HG02943 (cell line): ENCODE measurements around the gene TRIOBP.
"Not testable (repeated sequence)": the region's sequence is repeated elsewhere in the genome, so short reads cannot be mapped to it uniquely, and the experiment has no call there.

Experiments
- ATAC-seq: cut with Tn5 transposase; IDR thresholded peaks from one replicate; pipeline ENCODE4 v1.9.1; 2021; ENCODE audit warnings: mild to moderate bottlenecking, low read depth, moderate library complexity; ENCODE audit not compliant: unreplicated experiment

Gene TRIOBP, protein sequence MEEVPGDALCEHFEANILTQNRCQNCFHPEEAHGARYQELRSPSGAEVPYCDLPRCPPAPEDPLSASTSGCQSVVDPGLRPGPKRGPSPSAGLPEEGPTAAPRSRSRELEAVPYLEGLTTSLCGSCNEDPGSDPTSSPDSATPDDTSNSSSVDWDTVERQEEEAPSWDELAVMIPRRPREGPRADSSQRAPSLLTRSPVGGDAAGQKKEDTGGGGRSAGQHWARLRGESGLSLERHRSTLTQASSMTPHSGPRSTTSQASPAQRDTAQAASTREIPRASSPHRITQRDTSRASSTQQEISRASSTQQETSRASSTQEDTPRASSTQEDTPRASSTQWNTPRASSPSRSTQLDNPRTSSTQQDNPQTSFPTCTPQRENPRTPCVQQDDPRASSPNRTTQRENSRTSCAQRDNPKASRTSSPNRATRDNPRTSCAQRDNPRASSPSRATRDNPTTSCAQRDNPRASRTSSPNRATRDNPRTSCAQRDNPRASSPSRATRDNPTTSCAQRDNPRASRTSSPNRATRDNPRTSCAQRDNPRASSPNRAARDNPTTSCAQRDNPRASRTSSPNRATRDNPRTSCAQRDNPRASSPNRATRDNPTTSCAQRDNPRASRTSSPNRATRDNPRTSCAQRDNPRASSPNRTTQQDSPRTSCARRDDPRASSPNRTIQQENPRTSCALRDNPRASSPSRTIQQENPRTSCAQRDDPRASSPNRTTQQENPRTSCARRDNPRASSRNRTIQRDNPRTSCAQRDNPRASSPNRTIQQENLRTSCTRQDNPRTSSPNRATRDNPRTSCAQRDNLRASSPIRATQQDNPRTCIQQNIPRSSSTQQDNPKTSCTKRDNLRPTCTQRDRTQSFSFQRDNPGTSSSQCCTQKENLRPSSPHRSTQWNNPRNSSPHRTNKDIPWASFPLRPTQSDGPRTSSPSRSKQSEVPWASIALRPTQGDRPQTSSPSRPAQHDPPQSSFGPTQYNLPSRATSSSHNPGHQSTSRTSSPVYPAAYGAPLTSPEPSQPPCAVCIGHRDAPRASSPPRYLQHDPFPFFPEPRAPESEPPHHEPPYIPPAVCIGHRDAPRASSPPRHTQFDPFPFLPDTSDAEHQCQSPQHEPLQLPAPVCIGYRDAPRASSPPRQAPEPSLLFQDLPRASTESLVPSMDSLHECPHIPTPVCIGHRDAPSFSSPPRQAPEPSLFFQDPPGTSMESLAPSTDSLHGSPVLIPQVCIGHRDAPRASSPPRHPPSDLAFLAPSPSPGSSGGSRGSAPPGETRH (N-terminal part only)

DNA sequence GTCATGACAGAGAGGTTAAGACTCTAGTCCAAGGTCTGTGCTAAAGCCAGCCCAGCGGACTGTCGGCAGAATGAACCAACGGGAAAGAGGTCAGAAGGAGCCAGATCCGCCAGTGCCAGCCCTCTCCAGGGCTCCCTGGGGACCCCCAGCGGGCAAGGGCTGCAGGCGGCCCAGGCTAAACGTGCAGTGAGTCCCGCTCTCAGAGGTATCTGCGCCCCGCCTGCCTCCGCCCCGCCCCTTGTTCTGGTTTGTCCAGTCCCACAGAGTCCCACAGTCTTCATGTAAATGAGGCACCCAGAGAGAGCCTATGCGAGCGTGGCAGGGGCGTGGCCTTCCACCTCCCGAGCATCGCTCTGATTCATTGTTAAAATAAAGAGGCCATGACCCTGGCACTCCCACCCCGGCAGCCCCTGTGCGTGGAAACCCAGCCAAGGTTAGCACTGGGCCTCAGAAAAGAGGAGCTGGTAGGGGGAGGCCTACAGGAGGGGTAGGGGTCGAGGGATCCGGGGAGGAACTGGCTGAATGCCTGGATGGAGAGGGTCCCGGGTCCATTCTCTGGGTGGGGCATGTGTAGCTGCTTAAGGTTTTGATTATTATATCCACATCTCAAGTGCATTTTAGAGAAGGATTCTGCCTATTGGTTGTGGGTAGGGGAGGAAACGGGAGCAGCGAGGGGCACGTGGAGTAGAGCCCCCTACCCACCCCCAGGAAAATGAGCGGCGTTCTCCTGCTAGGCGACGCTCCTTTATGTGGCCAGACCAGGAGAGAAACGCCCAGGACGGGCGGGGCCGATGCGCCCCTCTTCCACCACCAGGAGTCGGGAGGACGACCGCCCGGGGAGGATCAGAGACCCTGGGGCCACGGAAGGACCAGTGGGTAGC, at the start of gene TRIOBP:
Gene TRIOBP (plus strand): TSS at position 392 of the 881 bp plus-strand sequence. CDS start 4,318 bp downstream, outside the sequence.
- peak; percentile 60 for ATAC-seq

DNA sequence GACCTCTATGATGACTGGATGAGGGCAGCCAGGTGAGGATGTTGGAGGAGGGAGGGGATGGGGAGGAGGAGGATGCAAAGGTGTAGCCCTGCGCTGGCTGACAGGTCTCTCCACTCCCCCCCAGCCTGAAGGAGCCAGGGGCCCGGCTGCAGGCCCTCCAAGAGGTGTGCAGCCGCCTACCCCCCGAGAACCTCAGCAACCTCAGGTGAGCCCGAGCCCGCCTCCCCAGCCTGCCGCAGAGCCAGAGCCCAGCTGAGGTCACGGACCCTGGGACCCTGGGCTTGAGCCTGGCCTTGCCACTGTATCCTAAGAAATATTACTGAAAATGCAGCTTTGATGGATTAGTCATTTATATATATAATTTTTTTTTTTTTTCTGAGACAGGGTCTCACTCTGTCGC, 49.5 kb upstream of the TRIOBP start:
- no peak for ATAC-seq

DNA sequence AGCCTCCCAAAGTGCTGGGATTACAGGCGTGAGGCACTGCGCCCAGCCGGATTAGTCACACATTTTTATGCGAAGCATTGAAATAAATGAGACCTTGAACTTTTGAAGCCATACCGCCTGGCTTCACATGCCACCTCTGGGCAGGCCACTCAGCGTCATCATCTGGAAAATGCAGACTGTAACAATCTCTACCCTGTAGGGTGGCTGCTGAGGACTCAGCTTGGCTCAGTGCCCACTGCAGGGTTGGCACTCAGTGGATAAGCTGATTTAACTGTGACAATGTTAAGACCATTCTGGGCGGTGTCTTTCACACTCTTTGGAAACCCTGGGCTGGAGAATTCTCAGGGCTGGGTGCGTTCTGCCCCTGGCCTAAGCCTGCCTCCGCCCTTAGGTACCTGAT, 48.9 kb upstream of the TRIOBP start:
- ATAC-seq, result no peak

DNA sequence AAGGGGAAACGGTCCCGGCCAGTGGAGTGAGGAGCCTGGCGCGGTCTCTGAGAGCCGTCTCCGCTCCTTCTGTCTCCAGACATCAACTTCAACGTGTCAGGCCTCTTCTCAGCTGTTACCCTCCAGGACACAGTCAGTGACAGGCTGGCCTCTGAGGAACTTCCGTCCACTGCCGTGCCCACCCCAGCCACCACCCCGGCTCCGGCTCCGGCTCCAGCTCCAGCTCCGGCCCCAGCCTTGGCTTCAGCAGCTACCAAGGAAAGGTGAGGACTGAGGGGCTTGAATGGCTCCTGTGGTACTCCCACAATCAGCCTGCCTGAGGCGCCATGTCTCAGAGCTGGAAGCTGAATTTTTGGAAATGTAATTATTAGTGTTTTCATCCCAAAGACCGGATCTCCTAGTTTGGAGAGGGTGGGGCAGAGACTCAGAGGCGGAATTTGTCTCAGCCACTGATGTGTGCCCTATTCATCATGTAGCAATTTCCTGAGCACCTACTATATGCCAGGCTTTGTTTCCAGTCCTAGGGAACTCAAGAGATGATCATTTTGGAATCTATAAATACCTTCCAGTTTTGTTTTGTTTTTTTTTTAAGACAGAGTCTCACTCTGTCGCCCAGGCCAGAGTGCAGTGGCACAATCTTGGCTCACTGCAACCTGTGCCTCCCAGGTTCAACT, 46.2 kb upstream of the TRIOBP start:
- no peak for ATAC-seq

DNA sequence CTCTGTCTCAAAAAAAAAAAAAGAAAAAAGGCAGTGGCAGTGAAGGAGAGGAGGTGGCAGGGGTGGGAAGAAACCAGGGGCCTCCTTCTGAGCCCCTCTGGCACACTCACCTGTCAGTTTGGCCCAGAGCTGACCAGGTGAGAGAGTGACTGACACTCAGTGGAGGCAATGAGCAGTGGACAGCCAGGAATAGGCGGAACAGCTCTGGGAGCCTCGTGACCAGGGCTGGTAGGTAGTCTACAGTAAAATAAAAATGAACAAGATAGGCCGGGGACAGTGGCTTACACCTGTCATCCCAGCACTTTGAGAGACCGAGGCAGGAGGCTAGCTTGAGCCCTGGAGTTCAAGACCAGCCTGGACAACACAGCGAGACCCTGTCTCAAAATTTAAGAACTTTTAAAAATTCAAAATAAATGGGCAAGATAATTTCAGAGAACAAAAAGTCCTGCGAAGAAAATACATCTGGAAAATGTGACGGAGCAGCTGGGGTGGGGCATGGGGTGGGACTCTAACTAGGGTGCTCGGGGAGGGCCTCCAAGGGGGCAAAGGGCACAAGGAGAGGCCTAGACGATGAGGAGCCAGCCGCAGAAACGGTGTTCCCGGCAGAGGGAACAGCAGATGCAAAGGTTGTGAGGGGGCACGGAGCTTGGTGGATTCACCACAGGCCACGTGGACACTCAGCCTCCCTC, 42.1 kb upstream of the TRIOBP start:
- no peak for ATAC-seq

DNA sequence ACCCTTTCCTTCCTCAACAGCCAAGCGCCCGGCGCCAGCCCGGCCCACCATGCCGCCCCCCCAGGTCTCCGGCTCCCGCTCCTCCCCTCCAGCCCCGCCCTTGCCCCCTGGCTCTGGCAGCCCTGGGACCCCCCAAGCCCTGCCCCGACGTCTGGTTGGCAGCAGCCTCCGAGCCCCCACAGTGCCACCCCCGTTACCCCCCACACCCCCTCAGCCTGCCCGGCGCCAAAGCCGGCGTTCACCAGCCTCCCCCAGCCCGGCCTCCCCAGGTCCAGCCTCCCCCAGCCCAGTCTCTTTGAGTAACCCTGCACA, 41.6 kb upstream of the TRIOBP start:
- no peak for ATAC-seq

DNA sequence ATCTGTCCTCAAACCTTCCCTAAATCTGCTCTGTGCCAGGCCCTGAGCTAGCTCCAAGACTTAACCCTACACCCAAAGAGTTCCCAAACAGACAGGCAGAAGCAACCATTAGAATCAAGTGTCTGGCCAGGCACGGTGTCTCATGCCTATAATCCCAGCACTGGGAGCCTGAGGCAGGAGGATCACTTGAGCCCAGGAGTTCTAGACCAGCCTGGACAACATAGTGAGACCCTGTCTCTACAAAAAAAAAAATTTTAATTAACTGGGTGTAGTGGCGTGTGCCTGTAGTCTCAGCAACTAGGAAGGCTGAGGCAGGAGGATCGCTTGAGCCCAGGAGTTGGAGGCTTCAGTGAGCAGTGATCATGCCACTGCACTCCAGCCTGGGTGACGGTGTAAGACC, 40.3 kb upstream of the TRIOBP start:
- ATAC-seq, result not testable (repeated sequence)

DNA sequence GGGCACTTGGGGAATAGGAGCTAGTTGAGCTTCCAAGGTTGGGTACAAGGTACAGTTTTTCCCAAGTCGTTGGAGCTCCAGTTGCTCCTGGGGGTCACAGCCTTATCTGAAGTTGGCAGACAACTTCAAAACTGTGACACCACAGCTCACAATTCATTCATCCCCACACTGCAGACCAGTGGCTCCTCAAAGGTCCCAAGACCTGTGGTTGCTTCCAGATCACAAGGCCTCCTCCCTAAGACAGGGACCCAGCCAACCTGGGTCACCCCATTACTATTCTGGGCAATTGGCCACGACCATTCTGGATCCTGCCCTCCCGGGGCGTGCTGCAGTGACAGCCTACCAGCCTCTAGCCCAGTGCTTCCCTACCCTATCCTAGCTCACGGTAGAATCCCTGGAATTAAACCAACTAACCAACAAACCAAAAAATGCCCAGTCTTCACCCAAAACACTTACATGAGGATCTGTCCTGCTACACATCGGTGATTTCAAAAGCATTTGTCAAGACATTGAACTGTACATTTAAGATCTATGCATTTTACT, 39.2 kb upstream of the TRIOBP start:
- no peak for ATAC-seq

DNA sequence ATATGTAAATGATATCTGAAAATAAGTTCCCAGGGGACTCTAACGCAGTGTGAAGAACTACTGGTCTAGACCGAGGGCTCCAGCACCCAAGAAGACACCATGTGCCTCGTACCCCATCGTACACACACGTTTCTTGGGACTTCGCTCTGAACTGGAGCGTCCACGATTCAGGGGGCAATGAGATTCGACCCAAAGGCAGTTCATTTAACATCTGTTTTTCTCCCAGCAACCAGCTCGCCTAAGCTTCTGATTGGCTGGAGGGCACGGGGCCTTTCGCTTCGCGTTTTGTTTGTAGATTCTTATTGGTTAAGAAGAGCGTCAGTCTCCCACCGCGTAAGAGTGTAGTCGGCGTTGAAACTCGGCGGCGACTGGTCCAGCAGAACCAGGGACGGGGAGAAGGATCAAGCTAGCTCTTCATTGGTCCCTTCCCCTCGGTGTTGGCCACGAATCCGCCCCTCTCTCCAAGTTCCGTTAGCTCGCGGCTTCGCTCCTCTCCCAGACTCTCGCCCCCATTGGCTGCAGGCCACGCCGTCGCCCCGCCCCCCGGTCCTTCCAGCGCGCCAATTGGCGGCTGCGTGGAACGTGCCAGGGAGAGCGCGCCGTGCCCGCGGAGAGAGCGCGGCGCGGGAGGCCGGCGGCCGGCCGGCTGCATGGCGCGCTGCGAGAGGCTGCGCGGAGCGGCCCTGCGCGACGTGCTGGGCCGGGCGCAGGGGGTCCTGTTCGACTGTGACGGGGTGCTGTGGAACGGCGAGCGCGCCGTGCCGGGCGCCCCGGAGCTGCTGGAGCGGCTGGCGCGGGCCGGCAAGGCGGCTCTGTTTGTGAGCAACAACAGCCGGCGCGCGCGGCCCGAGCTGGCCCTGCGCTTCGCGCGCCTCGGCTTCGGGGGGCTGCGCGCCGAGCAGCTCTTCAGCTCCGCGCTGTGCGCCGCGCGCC, 38.4 kb upstream of the TRIOBP start, which contains the start of gene PDXP:
Gene PDXP (plus strand): TSS at position 591 of the 933 bp plus-strand sequence. CDS start 60 bp downstream, at position 651.
- peak; percentile 88 for ATAC-seq

DNA sequence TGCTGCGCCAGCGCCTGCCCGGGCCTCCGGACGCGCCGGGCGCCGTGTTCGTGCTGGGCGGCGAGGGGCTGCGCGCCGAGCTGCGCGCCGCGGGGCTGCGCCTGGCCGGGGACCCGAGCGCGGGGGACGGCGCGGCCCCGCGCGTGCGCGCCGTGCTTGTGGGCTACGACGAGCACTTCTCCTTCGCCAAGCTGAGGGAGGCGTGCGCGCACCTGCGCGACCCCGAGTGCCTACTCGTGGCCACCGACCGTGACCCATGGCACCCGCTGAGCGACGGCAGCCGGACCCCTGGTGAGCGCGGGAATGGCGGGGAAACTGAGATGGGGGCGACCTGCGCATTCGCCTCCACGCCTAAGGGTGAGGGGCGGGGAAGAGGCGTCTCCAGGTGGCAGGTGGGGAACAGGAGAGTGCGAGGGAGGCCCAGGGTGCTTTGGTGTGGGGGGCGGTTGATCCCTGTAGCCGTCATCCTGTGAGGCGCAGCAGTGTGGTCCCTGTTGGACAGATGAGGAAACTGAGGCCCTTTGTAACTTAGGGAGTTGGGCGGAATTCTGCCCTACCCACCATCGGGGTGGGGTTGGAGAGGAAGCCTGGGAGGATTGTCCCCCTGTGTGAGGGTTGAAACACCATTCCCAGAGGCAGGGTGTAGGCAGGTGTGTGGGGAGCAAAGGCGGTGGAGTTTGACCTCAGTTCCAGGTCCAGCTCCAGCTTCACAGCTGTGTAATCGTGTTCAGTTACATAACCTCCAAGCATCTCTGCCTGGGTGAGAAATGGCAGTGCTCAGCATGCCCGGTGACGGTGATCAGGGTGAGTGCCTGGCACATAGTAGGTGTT, 37.6 kb upstream of the TRIOBP start:
- peak; percentile 17 for ATAC-seq

DNA sequence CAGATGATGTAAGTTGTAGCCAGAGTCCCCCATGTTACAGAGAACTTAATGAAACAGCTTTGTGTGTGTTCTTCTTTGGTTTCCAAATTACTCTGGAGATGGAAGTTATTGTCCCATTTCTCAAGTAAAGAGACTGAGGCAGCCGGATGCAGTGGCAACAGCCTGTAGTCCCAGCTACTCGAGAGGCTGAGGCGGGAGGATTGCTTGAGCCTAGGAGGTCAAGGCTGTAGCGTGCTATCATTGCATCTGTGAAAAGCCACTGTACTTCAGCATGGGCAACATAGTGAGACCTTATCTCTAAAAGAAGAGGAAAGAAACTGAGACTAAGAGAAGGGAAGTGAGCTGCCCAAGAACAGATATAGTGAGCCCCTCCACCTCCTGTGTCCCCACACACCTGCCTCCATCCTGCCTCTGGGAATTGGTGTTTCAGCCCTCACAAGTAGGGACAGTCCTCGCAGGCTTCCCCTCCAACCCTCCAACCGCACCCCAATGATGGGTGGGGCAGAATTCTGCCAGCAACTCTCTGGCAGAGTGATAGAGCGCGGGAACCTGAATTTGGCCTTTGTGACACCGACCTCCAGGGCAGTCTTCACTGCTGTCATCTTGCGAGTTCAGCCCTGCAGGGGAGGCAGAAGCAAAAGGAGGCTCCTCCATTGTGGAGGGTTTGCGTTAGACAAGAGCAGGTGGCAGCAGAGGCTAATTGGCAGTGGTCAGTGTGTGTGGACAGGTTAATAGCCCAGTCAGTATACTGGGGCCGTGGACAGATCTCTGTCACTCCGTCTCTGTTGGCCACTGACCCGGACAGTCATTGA, 36.7 kb upstream of the TRIOBP start:
- ATAC-seq, result no peak

DNA sequence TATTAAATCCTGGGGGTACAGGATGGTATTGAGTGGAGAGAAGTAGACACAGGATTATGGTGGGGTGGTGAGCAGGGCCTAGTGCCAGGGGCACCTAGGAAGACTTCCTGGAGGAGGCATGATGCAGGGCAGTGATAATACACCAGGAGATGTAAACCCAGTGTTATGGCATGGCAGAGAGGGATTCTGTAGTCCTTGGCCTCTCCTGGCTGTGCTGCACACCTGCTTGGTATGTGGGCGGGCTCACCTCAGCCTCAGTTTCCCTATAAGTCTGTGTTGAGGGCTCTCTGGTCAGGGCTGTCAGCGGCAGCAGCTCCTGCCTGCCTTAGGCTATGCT, 36.2 kb upstream of the TRIOBP start:
- no peak for ATAC-seq

DNA sequence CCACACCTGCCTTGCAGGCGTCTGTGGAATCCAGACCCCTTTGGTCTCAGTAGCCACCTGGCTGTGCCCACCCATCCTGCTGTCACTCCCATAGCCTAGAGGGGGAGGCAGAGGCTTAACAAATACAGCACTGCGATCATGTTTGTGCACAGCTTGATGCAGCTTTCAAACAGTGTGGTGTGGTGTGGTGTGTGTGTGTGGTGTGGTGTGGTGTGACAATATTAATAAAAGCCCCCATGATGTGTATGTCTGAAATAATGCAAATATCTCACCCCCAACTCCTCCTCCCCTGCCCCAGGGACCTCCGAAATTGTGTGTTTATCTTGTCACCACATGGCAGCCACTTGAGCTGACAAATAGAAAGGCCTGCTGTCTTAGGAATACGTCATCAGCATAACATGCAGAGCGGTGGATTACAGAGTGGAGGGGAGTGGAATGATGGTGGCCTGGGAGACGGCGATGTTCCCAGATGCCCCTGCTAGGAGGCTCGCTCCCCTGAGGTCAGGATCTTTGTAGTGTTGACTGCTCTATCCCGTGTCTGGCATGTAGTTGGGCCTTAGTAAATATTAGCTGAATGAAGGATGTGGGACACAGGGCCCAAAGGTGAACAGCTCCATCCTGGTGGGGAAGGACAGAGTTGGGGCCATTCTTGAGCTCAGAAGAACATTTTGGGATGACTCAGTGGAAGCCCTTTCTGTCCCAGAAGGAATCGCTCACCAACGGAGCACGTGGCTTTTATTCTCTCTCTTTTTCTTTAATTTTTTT, 35.5 kb upstream of the TRIOBP start:
- no peak for ATAC-seq

DNA sequence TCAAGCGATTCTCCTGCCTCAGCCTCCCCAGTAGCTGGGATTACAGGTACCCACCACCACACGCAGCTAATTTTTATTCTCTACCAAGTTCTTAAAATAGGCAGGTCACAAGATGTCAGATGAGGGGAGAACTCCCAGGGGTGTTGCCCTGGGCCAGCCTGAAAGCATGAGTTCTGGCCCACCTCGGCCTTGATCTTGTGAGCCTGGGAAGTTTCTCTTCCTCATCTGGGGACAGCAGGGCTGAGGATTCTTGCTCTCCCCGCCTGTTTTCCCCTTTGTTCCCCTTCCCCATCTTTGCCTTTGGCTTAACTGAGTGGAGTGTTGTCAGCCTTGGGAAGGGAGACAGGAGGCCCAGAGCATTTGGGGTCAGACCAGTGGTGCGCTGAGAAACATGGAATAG, 34.8 kb upstream of the TRIOBP start:
- ATAC-seq, result no peak

DNA sequence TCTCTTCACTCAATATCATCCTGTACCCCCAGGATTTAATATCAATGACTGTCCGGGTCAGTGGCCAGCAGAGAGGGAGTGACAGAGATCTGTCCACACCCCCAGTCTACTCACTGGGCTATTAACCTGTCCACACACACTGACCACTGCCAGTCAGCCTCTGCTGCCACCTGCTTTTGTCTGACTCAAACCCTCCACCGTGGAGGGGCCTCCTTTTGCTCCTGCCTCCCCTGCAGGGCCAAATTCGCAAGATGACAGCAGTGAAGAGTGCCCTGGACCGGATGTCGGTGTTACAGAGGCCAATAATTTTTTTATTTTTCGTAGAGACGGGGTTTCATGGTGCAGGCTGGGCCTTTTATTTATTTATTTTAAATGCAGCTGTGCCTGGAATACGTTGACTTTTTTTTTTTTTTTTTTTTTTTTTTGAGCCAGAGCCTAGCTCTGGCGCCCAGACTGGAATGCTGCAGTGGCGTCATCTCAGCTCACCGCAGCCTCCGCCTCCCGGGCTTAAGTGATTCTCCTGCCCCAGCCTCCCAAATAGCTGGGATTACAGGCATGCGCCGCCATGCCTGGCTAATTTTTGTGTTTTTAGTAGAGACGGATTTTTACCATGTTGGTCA, 33.2 kb upstream of the TRIOBP start:
- no peak for ATAC-seq
